ENCODE measurements around the gene KCNMA1.

DNA sequence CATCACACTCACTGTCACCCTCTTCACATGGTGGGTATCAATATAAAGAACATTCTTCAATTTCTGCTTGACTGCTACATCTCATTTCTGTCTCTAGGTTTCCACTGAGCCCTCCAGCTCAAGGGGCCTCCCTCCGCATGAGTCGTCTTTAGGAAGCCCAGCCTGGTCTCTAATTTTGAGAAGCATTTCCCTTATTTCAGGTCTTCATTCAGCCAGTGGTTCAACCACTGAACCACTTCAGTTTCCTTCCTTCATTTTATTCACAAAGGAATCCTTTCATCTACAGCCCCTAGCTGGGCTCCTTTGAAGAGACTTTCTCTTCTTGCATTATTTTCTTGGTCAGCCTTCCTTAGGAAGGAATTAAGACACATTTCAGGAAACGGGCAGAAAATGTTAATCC is 257.4 kb downstream of the KCNMA1 start:
- TF ChIP-seq ZBTB7A (IDR thresholded peaks at IDR 0.05; ENCODE audit: low read depth), result no peak
- TF ChIP-seq, protein P1, sequence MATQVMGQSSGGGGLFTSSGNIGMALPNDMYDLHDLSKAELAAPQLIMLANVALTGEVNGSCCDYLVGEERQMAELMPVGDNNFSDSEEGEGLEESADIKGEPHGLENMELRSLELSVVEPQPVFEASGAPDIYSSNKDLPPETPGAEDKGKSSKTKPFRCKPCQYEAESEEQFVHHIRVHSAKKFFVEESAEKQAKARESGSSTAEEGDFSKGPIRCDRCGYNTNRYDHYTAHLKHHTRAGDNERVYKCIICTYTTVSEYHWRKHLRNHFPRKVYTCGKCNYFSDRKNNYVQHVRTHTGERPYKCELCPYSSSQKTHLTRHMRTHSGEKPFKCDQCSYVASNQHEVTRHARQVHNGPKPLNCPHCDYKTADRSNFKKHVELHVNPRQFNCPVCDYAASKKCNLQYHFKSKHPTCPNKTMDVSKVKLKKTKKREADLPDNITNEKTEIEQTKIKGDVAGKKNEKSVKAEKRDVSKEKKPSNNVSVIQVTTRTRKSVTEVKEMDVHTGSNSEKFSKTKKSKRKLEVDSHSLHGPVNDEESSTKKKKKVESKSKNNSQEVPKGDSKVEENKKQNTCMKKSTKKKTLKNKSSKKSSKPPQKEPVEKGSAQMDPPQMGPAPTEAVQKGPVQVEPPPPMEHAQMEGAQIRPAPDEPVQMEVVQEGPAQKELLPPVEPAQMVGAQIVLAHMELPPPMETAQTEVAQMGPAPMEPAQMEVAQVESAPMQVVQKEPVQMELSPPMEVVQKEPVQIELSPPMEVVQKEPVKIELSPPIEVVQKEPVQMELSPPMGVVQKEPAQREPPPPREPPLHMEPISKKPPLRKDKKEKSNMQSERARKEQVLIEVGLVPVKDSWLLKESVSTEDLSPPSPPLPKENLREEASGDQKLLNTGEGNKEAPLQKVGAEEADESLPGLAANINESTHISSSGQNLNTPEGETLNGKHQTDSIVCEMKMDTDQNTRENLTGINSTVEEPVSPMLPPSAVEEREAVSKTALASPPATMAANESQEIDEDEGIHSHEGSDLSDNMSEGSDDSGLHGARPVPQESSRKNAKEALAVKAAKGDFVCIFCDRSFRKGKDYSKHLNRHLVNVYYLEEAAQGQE (IDR thresholded peaks at IDR 0.05; ENCODE audit: low read depth), result no peak
- TF ChIP-seq FOXM1 (IDR thresholded peaks at IDR 0.05; ENCODE audit: borderline replicate concordance, low read depth), result no peak
- TF ChIP-seq, protein P2, sequence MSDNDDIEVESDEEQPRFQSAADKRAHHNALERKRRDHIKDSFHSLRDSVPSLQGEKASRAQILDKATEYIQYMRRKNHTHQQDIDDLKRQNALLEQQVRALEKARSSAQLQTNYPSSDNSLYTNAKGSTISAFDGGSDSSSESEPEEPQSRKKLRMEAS (IDR thresholded peaks at IDR 0.05), result no peak
- no peak for TF ChIP-seq YY1 (IDR thresholded peaks at IDR 0.05; ENCODE audit: low read depth)
- TF ChIP-seq EGR1 (IDR thresholded peaks at IDR 0.05), result no peak
- no peak for TF ChIP-seq TAF1 (IDR thresholded peaks at IDR 0.05; ENCODE audit: low read depth)
- TF ChIP-seq CREB1 (IDR thresholded peaks at IDR 0.05; ENCODE audit: low read depth), result no peak
- TF ChIP-seq CEBPB (IDR thresholded peaks at IDR 0.05), result no peak
- no peak for TF ChIP-seq RAD21 (IDR thresholded peaks at IDR 0.05; ENCODE audit: low read depth)
- no peak for TF ChIP-seq EP300 (IDR thresholded peaks at IDR 0.05; ENCODE audit: borderline replicate concordance)
- TF ChIP-seq NFIC (IDR thresholded peaks at IDR 0.05), result no peak
- TF ChIP-seq TEAD4 (IDR thresholded peaks at IDR 0.05), result no peak
- no peak for TF ChIP-seq TCF12 (IDR thresholded peaks at IDR 0.05; ENCODE audit: low read depth)

Measured in Ishikawa (cell line).